ENCODE data around the gene ZNG1B.
"Not testable (repeated sequence)": the region's sequence is repeated elsewhere in the genome, so short reads cannot be mapped to it uniquely, and the experiment has no call there.

- TF ChIP-seq POLR2AphosphoS5 (IDR thresholded peaks at IDR 0.05; ENCODE audit: low read depth); CTCF (conservative IDR thresholded peaks at IDR 0.05; ENCODE audit: low read depth in 2 of 2); EZH2phosphoT487 (IDR thresholded peaks at IDR 0.05; ENCODE audit: unreplicated experiment); EZH2 (IDR thresholded peaks at IDR 0.05; ENCODE audit: low read depth, unreplicated experiment); CREB1 (CRISPR knock-in tag; IDR thresholded peaks at IDR 0.05; ENCODE audit: low read depth); JUNB (IDR thresholded peaks at IDR 0.05; ENCODE audit: unreplicated experiment): not testable (repeated sequence)
Observed at GRCh38 chr2:113517025-113517424, 79.5 kb downstream of the ZNG1B start.
